SU-DHL-6 (cell line): ENCODE measurements around the gene CPVL.

Experiments used
- H2AFZ ChIP-seq: fragments of 200-600 bp; sonication (generic); 2 replicates; pipeline ENCODE4 v1.6.1; 2014; ENCODE audit warnings: low read depth, mild to moderate bottlenecking, moderate library complexity, mixed read lengths, antibody characterized with exemption, low read length; ENCODE audit not compliant: severe bottlenecking
- H3F3A ChIP-seq: fragments of 200-600 bp; shearing (Covaris generic); 2 replicates; pipeline ENCODE4 v1.6.0; 2016; ENCODE audit warnings: antibody characterized with exemption, mild to moderate bottlenecking; ENCODE audit not compliant: insufficient read depth
- H3K27ac ChIP-seq: fragments of 200-600 bp; sonication (generic); 2 replicates; pipeline ENCODE4 v1.5.1; 2016; ENCODE audit warnings: low read depth, mild to moderate bottlenecking, low read length, moderate library complexity, mixed read lengths
- H3K27me3 ChIP-seq: fragments of 200-600 bp; sonication (generic), shearing (Covaris generic); 2 replicates; pipeline ENCODE4 v1.6.0; 2014; ENCODE audit warnings: mild to moderate bottlenecking, low read length
- H3K36me3 ChIP-seq: fragments of 200-600 bp; sonication (generic); 2 replicates; pipeline ENCODE4 v1.6.1; 2014; ENCODE audit warnings: mild to moderate bottlenecking, low read length, mixed read lengths
- H3K4me2 ChIP-seq: fragments of 300-600, 200-600 bp; shearing (Covaris generic), sonication (generic); 2 replicates; pipeline ENCODE4 v1.6.0; 2014; ENCODE audit warnings: low read length, low read depth, mild to moderate bottlenecking; ENCODE audit not compliant: poor library complexity, severe bottlenecking
- H3K4me3 ChIP-seq: fragments of 200-600 bp; sonication (generic); 2 replicates; pipeline ENCODE4 v1.5.1; 2014; ENCODE audit warnings: antibody characterized with exemption, low read length, mild to moderate bottlenecking, mixed read lengths; ENCODE audit not compliant: insufficient read depth, poor library complexity, severe bottlenecking
- H3K79me2 ChIP-seq: fragments of 200-600 bp; sonication (generic); 2 replicates; pipeline ENCODE4 v1.6.1; 2014; ENCODE audit warnings: mild to moderate bottlenecking, low read length, moderate library complexity; ENCODE audit not compliant: insufficient read depth
- H3K9ac ChIP-seq: fragments of 200-600 bp; sonication (generic); 2 replicates; pipeline ENCODE4 v1.7.0; 2014; ENCODE audit warnings: mild to moderate bottlenecking, low read length
- H3K9me2 ChIP-seq: fragments of 200-600 bp; sonication (generic); replicated peaks from 2 replicates; pipeline ENCODE4 v1.6.1; 2014; ENCODE audit warnings: low read length; ENCODE audit not compliant: insufficient read depth
- H3K9me3 ChIP-seq: fragments of 200-600 bp; sonication (generic); 2 replicates; pipeline ENCODE4 v1.6.1; 2014; ENCODE audit warnings: low read length, mixed read lengths; ENCODE audit not compliant: insufficient read depth
- H4K20me1 ChIP-seq: fragments of 200-600 bp; sonication (generic); 2 replicates; pipeline ENCODE4 v1.6.1; 2014; ENCODE audit warnings: low read depth, mild to moderate bottlenecking, antibody characterized with exemption, low read length, moderate library complexity, mixed read lengths
- CTCF ChIP-seq: fragments of 200-600 bp; sonication (generic); IDR thresholded peaks from one replicate; pipeline ENCODE4 v1.5.1; 2017; ENCODE audit warnings: antibody characterized with exemption, mild to moderate bottlenecking, low read length, moderate library complexity; ENCODE audit not compliant: insufficient read depth, poor library complexity, severe bottlenecking
- EZH2phosphoT487 ChIP-seq: fragments of 200-600 bp; sonication (generic), shearing (Covaris generic); conservative IDR thresholded peaks from 2 replicates; pipeline ENCODE4 v1.6.1; 2018; ENCODE audit warnings: mild to moderate bottlenecking, antibody characterized with exemption, low read length, moderate library complexity, mixed read lengths

CPVL gene

GRCh38 chr7:29135846-29136245 is 10.5 kb downstream of the CPVL start:
- H3K9me3 ChIP-seq: no peaks in the 10 kb centered on the region
- no peaks in the 10 kb centered on the region for H3K27me3 ChIP-seq
- H3K9ac ChIP-seq: no peak overlapping the region
- H3K36me3 ChIP-seq: no peaks in the 10 kb centered on the region
- H3F3A ChIP-seq: no peaks in the 10 kb centered on the region
- H3K4me3 ChIP-seq: no peak overlapping the region
- no peak overlapping the region for H2AFZ ChIP-seq
- TF ChIP-seq EZH2phosphoT487 (no peak), CTCF (no peak)
- no peaks in the 10 kb centered on the region for H4K20me1 ChIP-seq
- no peaks in the 10 kb centered on the region for H3K79me2 ChIP-seq
- H3K4me2 ChIP-seq: no peak overlapping the region
- no peaks in the 10 kb centered on the region for H3K9me2 ChIP-seq
- no peak overlapping the region for H3K27ac ChIP-seq

- TF ChIP-seq EZH2phosphoT487 (no peak), CTCF (no peak)
- no peak overlapping the region for H3K27ac ChIP-seq
- H3F3A ChIP-seq: no peaks in the 10 kb centered on the region
- no peaks in the 10 kb centered on the region for H3K79me2 ChIP-seq
- no peak overlapping the region for H3K9ac ChIP-seq
- no peak overlapping the region for H3K4me3 ChIP-seq
- no peaks in the 10 kb centered on the region for H4K20me1 ChIP-seq
- no peaks in the 10 kb centered on the region for H3K9me3 ChIP-seq
- H3K9me2 ChIP-seq: no peaks in the 10 kb centered on the region
- H2AFZ ChIP-seq: no peak overlapping the region
- no peak overlapping the region for H3K4me2 ChIP-seq
- no peaks in the 10 kb centered on the region for H3K36me3 ChIP-seq
- H3K27me3 ChIP-seq: no peaks in the 10 kb centered on the region
Observed at GRCh38 chr7:29132980-29133379, 13.4 kb downstream of the CPVL start.

- no peaks in the 10 kb centered on the region for H3K27me3 ChIP-seq
- no peak overlapping the region for H3K27ac ChIP-seq
- no peaks in the 10 kb centered on the region for H3K9me3 ChIP-seq
- TF ChIP-seq EZH2phosphoT487 (no peak), CTCF (no peak)
- H3K36me3 ChIP-seq: no peaks in the 10 kb centered on the region
- no peaks in the 10 kb centered on the region for H3K79me2 ChIP-seq
- no peaks in the 10 kb centered on the region for H4K20me1 ChIP-seq
- H3F3A ChIP-seq: no peaks in the 10 kb centered on the region
- no peaks in the 10 kb centered on the region for H3K9me2 ChIP-seq
- H2AFZ ChIP-seq: no peak overlapping the region
- H3K4me3 ChIP-seq: no peak overlapping the region
- H3K9ac ChIP-seq: no peak overlapping the region
- H3K4me2 ChIP-seq: no peak overlapping the region
Observed at GRCh38 chr7:29131678-29132077, 14.7 kb downstream of the CPVL start.

GRCh38 chr7:29130096-29130495 is 16.2 kb downstream of the CPVL start:
- TF ChIP-seq EZH2phosphoT487 (no peak), CTCF (no peak)
- Histone ChIP-seq H3F3A (no peaks in the 10 kb centered on the region), H3K4me2 (no peak overlapping the region), H3K9me2 (no peaks in the 10 kb centered on the region), H3K36me3 (no peaks in the 10 kb centered on the region), H4K20me1 (no peaks in the 10 kb centered on the region), H3K79me2 (no peaks in the 10 kb centered on the region), H3K9ac (no peak overlapping the region), H3K27me3 (no peaks in the 10 kb centered on the region), H2AFZ (no peak overlapping the region), H3K4me3 (no peak overlapping the region), H3K9me3 (no peaks in the 10 kb centered on the region), H3K27ac (no peak overlapping the region)
